ENCODE data around the gene PRTG.

DNA sequence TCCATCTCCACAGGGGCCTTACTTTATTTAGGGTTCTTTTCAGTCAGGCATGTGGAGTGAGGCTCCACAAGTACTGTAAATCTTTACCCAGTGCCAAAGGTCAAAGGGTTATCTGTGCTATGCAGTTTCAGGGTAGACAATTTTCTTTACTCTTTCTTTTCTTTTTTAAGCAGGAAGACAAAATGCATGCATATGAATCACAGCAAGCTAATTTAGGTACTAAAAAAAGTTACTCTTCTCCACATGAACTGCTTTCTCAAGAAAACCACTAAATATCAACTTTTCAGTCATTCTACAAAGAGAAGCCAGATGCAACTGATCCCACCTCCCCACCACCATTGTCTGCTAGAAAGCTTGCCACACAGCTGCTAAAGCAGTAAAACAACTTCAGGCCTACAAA lies 81.5 kb downstream of the PRTG start:
- TF ChIP-seq SUZ12 (IDR thresholded peaks at IDR 0.05), result no peak
- no peak for TF ChIP-seq NFRKB (IDR thresholded peaks at IDR 0.05)
- no peak for TF ChIP-seq FOXK2 (IDR thresholded peaks at IDR 0.05)
- TF ChIP-seq TARDBP (IDR thresholded peaks at IDR 0.05), result no peak
- no peak for TF ChIP-seq FOXM1 (IDR thresholded peaks at IDR 0.05; ENCODE audit: borderline replicate concordance)
- TF ChIP-seq LEF1 (IDR thresholded peaks at IDR 0.05; ENCODE audit: borderline replicate concordance), result no peak
- TF ChIP-seq SP1 (IDR thresholded peaks at IDR 0.05), result no peak

Measured in HEK293T (cell line).